H1 (cell line): ENCODE measurements around the gene ADRA2C. TPM values are rescaled to one million over a fixed set of nuclear protein-coding genes. Genes with fewer than 3 reads are reported as not detected.

Source experiments
- CEBPB ChIP-seq: IDR thresholded peaks from 2 replicates; pipeline ENCODE4 v1.6.1; 2012; ENCODE audit warnings: low read depth, low read length
- NRF1 ChIP-seq: IDR thresholded peaks from 2 replicates; pipeline ENCODE4 v1.6.1; 2011; ENCODE audit warnings: mild to moderate bottlenecking, low read depth, low read length, improper control_type of control experiment
- POLR2A ChIP-seq, 2 experiments: IDR thresholded peaks; 1 replicate in 1 of 2; 2 replicates in 1 of 2; pipeline ENCODE4 v1.6.1; 2011; ENCODE audit warnings: low read depth in 2 of 2, low read length in 2 of 2, mild to moderate bottlenecking in 2 of 2; ENCODE audit errors: control extremely low read depth in 1 of 2
- POLR2AphosphoS5 ChIP-seq: IDR thresholded peaks from 2 replicates; pipeline ENCODE4 v1.6.1; 2011; ENCODE audit warnings: low read depth, low read length
- polyA plus RNA-seq, 7 experiments: library from polyadenylated mRNA; depleted of rRNA in 3 of 7; stranded (reverse) in 5 of 7; unstranded in 2 of 7; fragments of >200 nt in 5 of 7; fragments of 200-250 nt in 2 of 7; gene quantifications; 1 replicate in 5 of 7; 2 replicates in 1 of 7; 4 replicates in 1 of 7; pipeline versions ENCODE4 v1.2.1 to v1.2.3, GENCODE V29; 2011 to 2013; ENCODE audit warnings: missing spikeins in 2 of 7, mixed read lengths in 2 of 7
- total RNA-seq: library from RNA; stranded (reverse); fragmentation: NEBNext Ultra II Directional; extraction: Animal tissue kit (Norgen Biotek cat#: 25700); gene quantifications from 2 replicates; pipeline ENCODE4 v1.2.1, GENCODE V29; 2021
- TF ChIP-seq, protein P1 (sequence below): IDR thresholded peaks from 2 replicates; pipeline ENCODE4 v1.6.1; 2012; ENCODE audit warnings: low read length, inconsistent platforms

The ADRA2C gene
- total and polyA plus RNA-seq, 2 of the 8 experiments (the other 6 are each of a cell fraction or from before 2014, with no cell fraction given) = 14.6 to 14.8 TPM

- TF ChIP-seq CEBPB (no peak), POLR2AphosphoS5 (no peak), NRF1 (no peak), POLR2A (IDR thresholded peaks at IDR 0.05; ENCODE audit: control extremely low read depth in 1 of 2, low read depth in 2 of 2, low read length in 2 of 2) (no peak)
- TF ChIP-seq, protein P1, sequence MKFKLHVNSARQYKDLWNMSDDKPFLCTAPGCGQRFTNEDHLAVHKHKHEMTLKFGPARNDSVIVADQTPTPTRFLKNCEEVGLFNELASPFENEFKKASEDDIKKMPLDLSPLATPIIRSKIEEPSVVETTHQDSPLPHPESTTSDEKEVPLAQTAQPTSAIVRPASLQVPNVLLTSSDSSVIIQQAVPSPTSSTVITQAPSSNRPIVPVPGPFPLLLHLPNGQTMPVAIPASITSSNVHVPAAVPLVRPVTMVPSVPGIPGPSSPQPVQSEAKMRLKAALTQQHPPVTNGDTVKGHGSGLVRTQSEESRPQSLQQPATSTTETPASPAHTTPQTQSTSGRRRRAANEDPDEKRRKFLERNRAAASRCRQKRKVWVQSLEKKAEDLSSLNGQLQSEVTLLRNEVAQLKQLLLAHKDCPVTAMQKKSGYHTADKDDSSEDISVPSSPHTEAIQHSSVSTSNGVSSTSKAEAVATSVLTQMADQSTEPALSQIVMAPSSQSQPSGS = no peak
- TF ChIP-seq, all 59 proteins: peak for 0
Measured at GRCh38 chr4:3781997-3782930, 16.1 kb downstream of the ADRA2C start (continued).
